ENCODE data around the gene HOXA9.
A peak's percentile ranks its signal among the peaks of the same experiment; 100 is the strongest.

The HOXA9 gene

DNA sequence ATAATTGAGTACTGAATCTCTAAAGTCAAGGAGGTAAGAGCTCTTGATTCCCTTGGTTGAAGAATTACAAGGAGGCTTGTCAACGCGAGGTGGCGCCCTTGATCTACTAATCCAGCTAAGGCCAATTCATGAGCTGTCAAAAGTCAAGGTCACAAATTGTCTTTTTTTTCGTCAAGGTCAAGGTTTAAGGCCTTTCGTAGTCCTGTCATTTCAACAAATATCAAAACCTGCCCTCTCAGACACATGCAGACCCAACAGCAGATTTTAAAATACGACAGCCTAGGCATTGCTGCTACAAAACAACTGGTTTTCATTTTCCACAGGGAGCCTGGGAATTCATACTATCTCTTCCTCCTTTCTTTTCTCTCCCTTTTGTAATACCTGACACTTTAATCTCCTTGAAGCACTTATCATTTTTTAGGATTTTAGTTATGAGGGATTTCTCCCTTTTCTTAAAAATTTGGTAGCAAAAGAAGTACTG, 31.0 kb upstream of the HOXA9 start:
- TF ChIP-seq, protein P1, sequence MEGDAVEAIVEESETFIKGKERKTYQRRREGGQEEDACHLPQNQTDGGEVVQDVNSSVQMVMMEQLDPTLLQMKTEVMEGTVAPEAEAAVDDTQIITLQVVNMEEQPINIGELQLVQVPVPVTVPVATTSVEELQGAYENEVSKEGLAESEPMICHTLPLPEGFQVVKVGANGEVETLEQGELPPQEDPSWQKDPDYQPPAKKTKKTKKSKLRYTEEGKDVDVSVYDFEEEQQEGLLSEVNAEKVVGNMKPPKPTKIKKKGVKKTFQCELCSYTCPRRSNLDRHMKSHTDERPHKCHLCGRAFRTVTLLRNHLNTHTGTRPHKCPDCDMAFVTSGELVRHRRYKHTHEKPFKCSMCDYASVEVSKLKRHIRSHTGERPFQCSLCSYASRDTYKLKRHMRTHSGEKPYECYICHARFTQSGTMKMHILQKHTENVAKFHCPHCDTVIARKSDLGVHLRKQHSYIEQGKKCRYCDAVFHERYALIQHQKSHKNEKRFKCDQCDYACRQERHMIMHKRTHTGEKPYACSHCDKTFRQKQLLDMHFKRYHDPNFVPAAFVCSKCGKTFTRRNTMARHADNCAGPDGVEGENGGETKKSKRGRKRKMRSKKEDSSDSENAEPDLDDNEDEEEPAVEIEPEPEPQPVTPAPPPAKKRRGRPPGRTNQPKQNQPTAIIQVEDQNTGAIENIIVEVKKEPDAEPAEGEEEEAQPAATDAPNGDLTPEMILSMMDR (conservative IDR thresholded peaks at IDR 0.05; ENCODE audit: low read length), result peak; percentile 90
- peak; percentile 70 for DNase-seq (ENCODE audit: low read depth)
- H3K4me3 ChIP-seq (ENCODE audit: low read length), result no peak overlapping the region

DNA sequence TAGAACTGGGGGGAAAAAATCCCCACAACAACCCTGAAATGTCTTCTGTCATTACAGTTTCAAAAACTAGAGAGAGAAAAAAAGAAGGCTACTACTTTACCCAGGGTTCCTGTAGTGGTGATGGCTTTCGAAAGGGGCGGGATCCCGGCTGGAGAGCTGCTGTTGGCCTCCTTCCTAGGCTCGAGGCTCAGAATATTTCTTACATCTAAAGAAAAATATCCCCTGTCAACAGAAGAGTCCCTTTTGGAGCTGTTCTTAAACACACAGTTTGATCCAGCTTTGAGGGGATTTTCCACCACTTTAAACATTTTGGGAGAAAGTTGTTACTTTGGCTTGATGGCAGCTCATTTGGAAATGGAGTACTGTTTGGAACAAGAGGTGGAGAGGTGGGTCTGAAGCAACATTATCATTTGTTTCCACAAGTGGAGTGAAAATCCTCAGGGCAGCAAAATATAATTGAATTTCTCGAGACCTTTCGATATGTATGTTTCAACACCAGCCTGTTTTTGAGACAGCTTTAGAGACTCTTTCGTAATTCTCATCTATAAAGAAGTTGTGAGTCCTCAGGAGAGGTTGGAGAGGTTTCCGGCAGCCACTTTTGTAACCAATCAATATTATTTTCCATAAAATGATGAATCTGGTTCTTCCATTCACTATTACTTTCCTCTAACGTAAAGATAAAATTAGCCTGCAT, 29.5 kb upstream of the HOXA9 start:
- H3K4me3 ChIP-seq (ENCODE audit: low read length), result no peak overlapping the region
- TF ChIP-seq, protein P1 (conservative IDR thresholded peaks at IDR 0.05; ENCODE audit: low read length), result no peak
- no peak for DNase-seq (ENCODE audit: low read depth)

DNA sequence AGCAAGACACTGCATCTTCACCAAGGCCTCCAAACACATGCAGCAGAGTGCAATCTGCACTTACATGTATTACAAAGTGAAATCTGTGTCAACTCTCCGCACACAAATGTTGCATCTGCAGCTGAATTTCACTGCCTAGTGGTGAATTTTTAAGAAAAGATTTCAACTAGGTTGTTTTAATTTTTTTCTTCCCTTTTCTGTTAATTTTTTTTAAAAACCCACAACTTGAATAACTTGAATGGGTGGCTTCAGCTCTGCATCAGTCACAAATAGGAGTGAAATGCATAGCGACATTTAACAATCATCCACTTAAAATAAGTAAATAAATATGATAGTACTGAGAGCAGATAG, 28.6 kb upstream of the HOXA9 start:
- H3K4me3 ChIP-seq (ENCODE audit: low read length), result no peak overlapping the region
- TF ChIP-seq, protein P1 (conservative IDR thresholded peaks at IDR 0.05; ENCODE audit: low read length), result no peak
- DNase-seq (ENCODE audit: low read depth), result no peak

DNA sequence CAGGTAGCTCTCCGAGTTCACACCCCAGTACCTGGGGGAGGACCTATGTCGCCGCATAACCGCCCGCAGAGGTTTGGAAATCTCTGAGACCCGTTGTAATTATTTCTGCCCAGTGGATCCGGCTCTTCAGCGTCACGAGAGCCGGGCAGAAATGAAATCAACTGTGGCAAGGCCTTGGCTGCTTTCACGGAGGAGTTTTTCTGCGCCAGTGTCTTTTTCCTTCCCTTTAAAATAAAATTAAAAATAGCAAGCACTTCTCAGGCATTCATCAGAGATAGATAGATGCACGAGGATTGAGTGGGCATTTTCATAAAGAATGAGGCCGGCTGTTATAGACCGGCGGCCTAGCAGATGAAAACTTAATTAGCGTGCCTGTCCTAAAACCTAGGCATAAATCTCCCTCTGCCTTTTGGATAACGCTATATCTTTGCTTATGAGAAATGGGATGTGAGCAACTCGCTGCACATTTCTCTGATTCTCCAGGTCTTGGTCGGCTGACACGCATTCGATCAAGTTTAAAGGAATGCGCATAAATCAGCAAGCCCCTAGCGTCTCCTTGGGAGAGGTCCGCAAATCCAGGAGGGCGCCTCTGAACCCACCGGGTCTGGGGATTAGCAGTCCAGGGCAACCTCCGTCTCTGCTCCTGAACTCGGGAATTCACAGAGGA, 28.1 kb upstream of the HOXA9 start:
- DNase-seq (ENCODE audit: low read depth), result no peak

DNA sequence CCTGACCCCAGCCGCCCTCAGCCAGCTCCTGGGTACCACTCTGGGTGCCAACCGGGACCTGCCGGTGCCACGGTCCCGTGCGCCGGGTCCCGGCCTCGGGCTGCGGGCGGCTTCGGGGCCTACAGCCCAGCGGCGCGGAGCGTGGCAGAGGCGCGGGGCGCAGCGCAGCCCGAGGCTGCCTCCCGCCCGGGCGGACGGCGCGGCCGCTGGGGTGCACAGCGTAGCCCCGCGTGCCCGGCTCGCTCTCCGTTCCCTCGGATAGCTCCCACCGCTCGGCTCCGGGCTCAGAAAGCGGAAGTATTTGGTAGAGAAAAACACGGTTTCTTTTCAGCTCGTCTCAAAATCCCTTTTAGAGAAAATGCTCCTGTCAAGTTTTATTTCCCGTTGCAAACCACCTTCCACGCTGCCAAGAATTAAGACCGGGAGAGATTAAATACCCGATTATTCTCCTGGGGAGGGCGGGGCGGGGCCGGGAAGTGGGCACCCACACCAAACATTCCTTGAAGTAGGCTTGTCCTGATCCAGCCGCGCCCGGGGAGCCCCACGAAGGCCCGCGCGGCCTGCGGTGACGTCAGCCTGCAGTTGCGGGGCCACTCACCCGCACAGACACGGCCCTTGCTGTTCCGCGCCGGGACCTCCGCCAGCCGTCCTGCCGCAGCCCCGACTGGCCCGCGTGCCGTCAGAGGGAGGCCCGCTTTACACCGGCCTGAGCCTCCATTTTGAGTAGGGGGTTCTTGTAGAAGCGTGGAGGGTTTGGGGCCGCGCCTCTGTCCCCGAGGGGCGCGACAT, 27.4 kb upstream of the HOXA9 start:
- peak overlapping the region; percentile 30 for H3K4me3 ChIP-seq (ENCODE audit: low read length)
- TF ChIP-seq, protein P1 (conservative IDR thresholded peaks at IDR 0.05; ENCODE audit: low read length), result no peak
- no peak for DNase-seq (ENCODE audit: low read depth)

More for the DNA sequence above, 28.1 kb upstream of the HOXA9 start:
- H3K4me3 ChIP-seq (ENCODE audit: low read length), result no peak overlapping the region
- TF ChIP-seq, protein P1 (conservative IDR thresholded peaks at IDR 0.05; ENCODE audit: low read length), result no peak

DNA sequence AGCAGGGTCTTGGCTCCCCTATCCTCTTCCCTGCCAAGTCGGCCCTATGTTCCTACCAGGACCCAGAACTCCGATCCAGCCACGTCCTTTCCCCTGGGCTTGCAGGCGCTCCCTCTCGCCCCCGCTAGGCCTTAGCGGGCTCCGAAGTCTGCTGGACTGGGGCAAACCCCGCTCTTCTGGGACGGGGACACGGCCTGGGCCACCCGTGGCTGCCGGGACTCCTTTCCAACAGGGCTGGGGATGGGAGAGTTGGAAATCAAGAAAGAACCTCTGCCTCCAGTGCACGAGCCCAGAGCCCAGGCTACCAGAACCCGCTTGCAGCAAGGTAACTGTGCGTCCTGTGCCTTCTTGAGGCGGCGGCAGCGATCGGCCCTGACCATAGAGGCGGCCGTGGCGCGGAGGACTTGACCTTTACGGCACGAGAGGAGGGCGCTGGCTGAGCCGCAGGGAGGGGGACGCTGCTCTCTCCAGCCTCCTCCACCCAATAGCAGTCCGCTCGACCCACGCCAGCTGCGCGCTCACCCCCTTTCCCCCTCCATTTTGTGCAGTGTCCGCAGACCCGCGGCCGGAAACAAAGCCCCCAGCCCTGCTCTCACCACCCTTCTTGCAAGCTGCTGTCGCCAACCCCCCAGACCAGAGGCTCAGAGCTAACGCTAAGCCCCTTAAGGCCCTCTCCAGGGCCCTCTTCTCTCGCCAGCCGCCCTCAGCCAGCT, 26.7 kb upstream of the HOXA9 start:
- no peak for DNase-seq (ENCODE audit: low read depth)
- H3K4me3 ChIP-seq (ENCODE audit: low read length), result no peak overlapping the region
- TF ChIP-seq, protein P1 (conservative IDR thresholded peaks at IDR 0.05; ENCODE audit: low read length), result no peak
